ENCODE results near the gene PCSK6.

DNA sequence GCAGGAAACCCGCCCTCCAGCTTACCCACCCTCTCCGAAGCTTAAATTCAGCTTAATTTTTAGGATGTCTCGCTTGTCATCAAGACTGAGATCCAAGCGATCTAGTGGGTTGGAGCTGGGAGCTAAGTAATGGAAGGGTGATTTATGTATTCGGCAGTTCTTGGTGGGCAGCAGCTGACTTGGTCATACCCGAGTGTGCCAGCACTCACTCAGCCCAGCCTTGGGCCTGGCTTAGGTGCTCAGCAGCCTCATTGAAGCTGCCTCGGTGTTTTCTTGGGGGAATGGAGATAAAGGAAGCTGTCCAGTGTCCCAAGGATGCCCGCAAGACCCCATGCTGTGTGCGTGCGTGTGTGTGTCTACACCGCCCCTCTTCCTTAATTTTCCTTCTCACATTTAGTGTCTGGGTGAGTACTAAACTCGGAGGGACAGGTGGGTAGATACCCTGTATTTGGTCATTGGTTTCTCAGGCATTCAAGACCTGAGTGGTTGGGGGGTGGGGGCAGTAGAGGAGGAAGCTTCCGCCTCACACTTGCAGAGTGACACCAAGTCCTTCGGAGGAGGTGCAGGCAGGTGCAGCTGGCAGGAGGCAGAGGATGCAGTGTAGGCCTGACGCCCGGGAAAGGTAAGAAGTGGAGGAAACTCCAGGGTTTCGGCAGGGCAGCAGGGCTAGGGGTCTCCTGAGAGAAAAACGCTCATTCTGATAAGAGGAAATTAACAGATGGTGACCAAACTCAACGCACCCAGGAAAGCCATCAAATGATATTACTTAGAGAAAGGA lies 92.8 kb downstream of the PCSK6 start:
- TF ChIP-seq, protein P1, sequence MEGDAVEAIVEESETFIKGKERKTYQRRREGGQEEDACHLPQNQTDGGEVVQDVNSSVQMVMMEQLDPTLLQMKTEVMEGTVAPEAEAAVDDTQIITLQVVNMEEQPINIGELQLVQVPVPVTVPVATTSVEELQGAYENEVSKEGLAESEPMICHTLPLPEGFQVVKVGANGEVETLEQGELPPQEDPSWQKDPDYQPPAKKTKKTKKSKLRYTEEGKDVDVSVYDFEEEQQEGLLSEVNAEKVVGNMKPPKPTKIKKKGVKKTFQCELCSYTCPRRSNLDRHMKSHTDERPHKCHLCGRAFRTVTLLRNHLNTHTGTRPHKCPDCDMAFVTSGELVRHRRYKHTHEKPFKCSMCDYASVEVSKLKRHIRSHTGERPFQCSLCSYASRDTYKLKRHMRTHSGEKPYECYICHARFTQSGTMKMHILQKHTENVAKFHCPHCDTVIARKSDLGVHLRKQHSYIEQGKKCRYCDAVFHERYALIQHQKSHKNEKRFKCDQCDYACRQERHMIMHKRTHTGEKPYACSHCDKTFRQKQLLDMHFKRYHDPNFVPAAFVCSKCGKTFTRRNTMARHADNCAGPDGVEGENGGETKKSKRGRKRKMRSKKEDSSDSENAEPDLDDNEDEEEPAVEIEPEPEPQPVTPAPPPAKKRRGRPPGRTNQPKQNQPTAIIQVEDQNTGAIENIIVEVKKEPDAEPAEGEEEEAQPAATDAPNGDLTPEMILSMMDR (conservative IDR thresholded peaks at IDR 0.05; ENCODE audit: low read depth, low read length), result no peak
- TF ChIP-seq EZH2phosphoT487 (IDR thresholded peaks at IDR 0.05; ENCODE audit: borderline replicate concordance, low read length) (no peak), EZH2 (IDR thresholded peaks at IDR 0.05; ENCODE audit: low read length, unreplicated experiment) (no peak)

Measured in PC-3 (cell line).